ENCODE results near the gene NUDT2.

The NUDT2 gene

DNA sequence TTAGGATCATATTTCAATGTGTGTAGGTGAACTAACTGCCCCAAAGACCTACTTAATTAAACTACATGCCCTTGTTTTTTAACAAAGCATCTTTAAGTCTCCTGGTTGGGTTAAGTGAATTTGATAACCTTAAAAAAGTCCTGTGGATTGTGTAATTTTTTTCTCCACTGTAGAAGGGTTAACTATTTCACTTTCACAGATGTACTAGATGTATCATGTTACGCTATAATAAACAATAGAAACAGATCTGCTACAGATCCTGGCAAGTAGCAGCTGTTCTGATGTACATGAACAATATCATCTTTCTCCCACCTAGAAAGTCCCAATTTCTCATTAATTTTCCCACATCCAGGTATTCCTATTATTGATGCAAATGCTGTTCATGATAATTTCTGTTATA, 19.2 kb upstream of the NUDT2 start:
- Histone ChIP-seq H3K27me3 (ENCODE audit: control insufficient read depth in 1 of 2, insufficient read depth in 1 of 2, low read length in 2 of 2) (no peaks in the 10 kb centered on the region), H3K9me3 (ENCODE audit: control insufficient read depth, low read length) (no peaks in the 10 kb centered on the region), H3K23ac (ENCODE audit: low read length in 2 of 2) (no peak overlapping the region), H2AFZ (ENCODE audit: low read depth, low read length) (no peak overlapping the region), H3K9ac (ENCODE audit: low read length) (no peak overlapping the region), H2BK15ac (ENCODE audit: low read depth, poor library complexity, severe bottlenecking) (no peak overlapping the region), H2BK12ac (ENCODE audit: low read length in 2 of 2) (no peak overlapping the region), H3K79me1 (replicated peaks; ENCODE audit: low read length, poor library complexity, severe bottlenecking) (peaks cover 3% of the 10 kb centered on the region), H4K91ac (ENCODE audit: low read length) (no peak overlapping the region), H2BK120ac (ENCODE audit: low read depth, low read length) (no peak overlapping the region), H2AK5ac (ENCODE audit: low read length, severe bottlenecking) (no peak overlapping the region), H3K36me3 (ENCODE audit: control insufficient read depth in 1 of 2, insufficient read depth in 2 of 2, low read depth in 1 of 2, low read length in 2 of 2) (no peaks in the 10 kb centered on the region), H3K14ac (ENCODE audit: low read length in 2 of 2) (no peak overlapping the region), H3K4me3 (ENCODE audit: insufficient read depth in 1 of 2, low read depth in 1 of 2, low read length in 2 of 2) (no peak overlapping the region), H3K4ac (ENCODE audit: low read depth in 1 of 2, low read length in 2 of 2) (no peak overlapping the region), H3K4me2 (ENCODE audit: low read length, poor library complexity, severe bottlenecking) (no peak overlapping the region), H4K8ac (ENCODE audit: low read length) (no peak overlapping the region), H3K4me1 (ENCODE audit: control insufficient read depth, insufficient read depth, low read depth, low read length) (no peaks in the 10 kb centered on the region), H3K27ac (ENCODE audit: low read length, poor library complexity, severe bottlenecking) (no peak overlapping the region), H3K18ac (ENCODE audit: low read depth in 1 of 2, low read length in 2 of 2) (no peak overlapping the region), H2BK5ac (ENCODE audit: low read depth, low read length, poor library complexity, severe bottlenecking) (no peak overlapping the region)
- WGBS, result 100% methylated on average over 1 of the region's 1 CpG
- DNase-seq, result peak; percentile 10

DNA sequence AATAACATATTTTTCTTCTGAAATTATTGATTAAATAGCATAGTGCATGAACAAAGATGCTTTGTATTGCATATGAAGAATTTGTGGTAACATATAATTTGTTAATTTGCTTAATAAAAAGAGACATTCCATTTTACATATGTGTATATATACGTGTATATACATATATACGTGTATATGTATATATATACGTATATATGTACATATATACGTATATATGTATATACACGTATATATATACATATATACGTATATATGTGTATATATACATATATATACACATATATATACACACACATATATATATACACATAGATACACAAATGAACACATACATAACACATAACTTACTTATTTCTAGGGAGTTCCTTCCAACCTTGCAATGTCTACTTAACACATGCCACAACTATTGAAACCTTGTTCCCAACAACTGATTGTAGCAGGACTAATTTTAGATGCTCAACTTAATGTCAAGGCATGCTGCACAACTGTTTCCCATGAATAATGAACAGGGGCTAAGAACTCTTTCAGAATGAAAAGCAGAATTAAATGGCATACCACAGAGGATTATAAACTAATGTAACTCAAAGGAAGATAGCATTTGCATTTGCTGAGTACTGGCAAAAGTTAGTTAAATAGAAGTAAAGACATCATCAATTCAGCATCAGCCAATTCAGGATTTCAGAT, 17.7 kb upstream of the NUDT2 start:
- Histone ChIP-seq H4K8ac (ENCODE audit: low read length) (no peak overlapping the region), H2AFZ (ENCODE audit: low read depth, low read length) (no peak overlapping the region), H3K18ac (ENCODE audit: low read depth in 1 of 2, low read length in 2 of 2) (no peak overlapping the region), H3K36me3 (ENCODE audit: control insufficient read depth in 1 of 2, insufficient read depth in 2 of 2, low read depth in 1 of 2, low read length in 2 of 2) (no peaks in the 10 kb centered on the region), H3K14ac (ENCODE audit: low read length in 2 of 2) (no peak overlapping the region), H3K4me1 (ENCODE audit: control insufficient read depth, insufficient read depth, low read depth, low read length) (no peaks in the 10 kb centered on the region), H3K27me3 (ENCODE audit: control insufficient read depth in 1 of 2, insufficient read depth in 1 of 2, low read length in 2 of 2) (no peaks in the 10 kb centered on the region), H2BK12ac (ENCODE audit: low read length in 2 of 2) (no peak overlapping the region), H3K4me2 (ENCODE audit: low read length, poor library complexity, severe bottlenecking) (no peak overlapping the region), H2BK15ac (ENCODE audit: low read depth, poor library complexity, severe bottlenecking) (no peak overlapping the region), H3K9me3 (ENCODE audit: control insufficient read depth, low read length) (no peaks in the 10 kb centered on the region), H2AK5ac (ENCODE audit: low read length, severe bottlenecking) (no peak overlapping the region), H3K9ac (ENCODE audit: low read length) (no peak overlapping the region), H4K91ac (ENCODE audit: low read length) (no peak overlapping the region), H3K4ac (ENCODE audit: low read depth in 1 of 2, low read length in 2 of 2) (no peak overlapping the region), H3K79me1 (replicated peaks; ENCODE audit: low read length, poor library complexity, severe bottlenecking) (peaks cover 3% of the 10 kb centered on the region), H3K27ac (ENCODE audit: low read length, poor library complexity, severe bottlenecking) (no peak overlapping the region), H2BK120ac (ENCODE audit: low read depth, low read length) (no peak overlapping the region), H3K23ac (ENCODE audit: low read length in 2 of 2) (no peak overlapping the region), H2BK5ac (ENCODE audit: low read depth, low read length, poor library complexity, severe bottlenecking) (no peak overlapping the region), H3K4me3 (ENCODE audit: insufficient read depth in 1 of 2, low read depth in 1 of 2, low read length in 2 of 2) (no peak overlapping the region)
- DNase-seq, result no peak
- WGBS, result no CpG with 5 or more reads among the region's 6 CpGs

DNA sequence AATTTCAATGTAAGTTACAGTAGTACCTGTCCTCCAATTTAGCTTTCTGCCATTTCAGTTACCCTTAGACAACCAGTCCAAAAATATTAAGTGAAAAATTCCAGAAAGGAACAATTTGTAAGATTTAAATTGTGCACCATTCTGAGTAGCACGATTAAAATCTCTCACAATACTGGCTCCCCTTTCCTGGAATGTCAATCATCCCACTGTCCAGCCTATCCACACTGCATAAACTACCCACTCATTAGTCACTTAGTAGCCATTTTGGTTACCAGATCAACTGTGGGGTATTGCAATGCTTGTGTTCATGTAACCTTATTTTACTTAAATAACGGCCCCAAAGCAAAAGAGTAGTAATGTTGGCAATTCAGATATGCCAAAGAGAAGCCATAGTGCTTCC, 11.9 kb upstream of the NUDT2 start:
- H4K8ac ChIP-seq (ENCODE audit: low read length), result no peak overlapping the region
- H2AFZ ChIP-seq (ENCODE audit: low read depth, low read length), result no peak overlapping the region
- no peak overlapping the region for H3K4me3 ChIP-seq (ENCODE audit: insufficient read depth in 1 of 2, low read depth in 1 of 2, low read length in 2 of 2)
- WGBS, result 92% methylated on average over 2 of the region's 2 CpGs
- no peak overlapping the region for H2BK120ac ChIP-seq (ENCODE audit: low read depth, low read length)
- H3K79me1 ChIP-seq (replicated peaks; ENCODE audit: low read length, poor library complexity, severe bottlenecking), result peaks cover 21% of the 10 kb centered on the region
- no peak overlapping the region for H3K14ac ChIP-seq (ENCODE audit: low read length in 2 of 2)
- H3K4ac ChIP-seq (ENCODE audit: low read depth in 1 of 2, low read length in 2 of 2), result no peak overlapping the region
- H3K9me3 ChIP-seq (ENCODE audit: control insufficient read depth, low read length), result no peaks in the 10 kb centered on the region
- no peak overlapping the region for H4K91ac ChIP-seq (ENCODE audit: low read length)
- no peak overlapping the region for H3K9ac ChIP-seq (ENCODE audit: low read length)
- no peak overlapping the region for H2AK5ac ChIP-seq (ENCODE audit: low read length, severe bottlenecking)
- H2BK12ac ChIP-seq (ENCODE audit: low read length in 2 of 2), result no peak overlapping the region
- no peak overlapping the region for H3K27ac ChIP-seq (ENCODE audit: low read length, poor library complexity, severe bottlenecking)
- H3K36me3 ChIP-seq (ENCODE audit: control insufficient read depth in 1 of 2, insufficient read depth in 2 of 2, low read depth in 1 of 2, low read length in 2 of 2), result peaks cover 0 to 7% of the 10 kb centered on the region in 2 experiments
- H2BK5ac ChIP-seq (ENCODE audit: low read depth, low read length, poor library complexity, severe bottlenecking), result no peak overlapping the region
- DNase-seq, result no peak
- no peak overlapping the region for H2BK15ac ChIP-seq (ENCODE audit: low read depth, poor library complexity, severe bottlenecking)
- H3K18ac ChIP-seq (ENCODE audit: low read depth in 1 of 2, low read length in 2 of 2), result no peak overlapping the region
- H3K4me2 ChIP-seq (ENCODE audit: low read length, poor library complexity, severe bottlenecking), result no peak overlapping the region
- H3K23ac ChIP-seq (ENCODE audit: low read length in 2 of 2), result no peak overlapping the region
- no peaks in the 10 kb centered on the region for H3K4me1 ChIP-seq (ENCODE audit: control insufficient read depth, insufficient read depth, low read depth, low read length)
- no peaks in the 10 kb centered on the region for H3K27me3 ChIP-seq (ENCODE audit: control insufficient read depth in 1 of 2, insufficient read depth in 1 of 2, low read length in 2 of 2)

DNA sequence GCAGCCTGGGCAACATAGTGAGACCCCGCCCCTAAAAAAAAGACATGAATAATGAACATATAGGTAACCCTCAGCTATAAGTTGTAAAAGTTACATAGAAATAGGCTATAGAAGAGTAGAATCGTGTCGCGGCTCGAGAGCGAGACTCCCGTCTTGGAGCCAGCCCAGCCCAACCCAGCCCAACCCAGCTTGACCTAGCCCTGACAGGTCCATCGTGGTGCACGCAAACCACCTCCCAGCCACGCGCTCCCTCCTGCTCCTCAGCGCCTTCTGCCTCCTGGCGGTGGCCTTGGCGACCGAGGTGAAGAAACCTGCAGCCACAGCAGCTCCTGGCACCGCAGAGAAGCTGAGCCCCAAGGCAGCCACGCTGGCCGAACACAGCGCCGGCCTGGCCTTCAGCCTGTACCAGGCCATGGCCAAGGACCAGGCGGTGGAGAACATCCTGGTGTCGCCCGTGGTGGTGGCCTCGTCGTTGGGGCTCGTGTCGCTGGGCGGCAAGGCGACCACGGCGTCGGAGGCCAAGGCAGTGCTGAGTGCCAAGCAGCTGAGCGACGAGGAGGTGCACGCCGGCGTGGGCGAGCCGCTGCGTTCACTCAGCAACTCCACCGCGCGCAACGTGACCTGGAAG, 11.1 kb upstream of the NUDT2 start:
- Histone ChIP-seq H4K8ac (ENCODE audit: low read length) (no peak overlapping the region), H3K79me1 (replicated peaks; ENCODE audit: low read length, poor library complexity, severe bottlenecking) (peaks cover 23% of the 10 kb centered on the region), H2BK120ac (ENCODE audit: low read depth, low read length) (no peak overlapping the region), H3K9ac (ENCODE audit: low read length) (no peak overlapping the region), H3K14ac (ENCODE audit: low read length in 2 of 2) (no peak overlapping the region), H2BK15ac (ENCODE audit: low read depth, poor library complexity, severe bottlenecking) (no peak overlapping the region), H3K27me3 (ENCODE audit: control insufficient read depth in 1 of 2, insufficient read depth in 1 of 2, low read length in 2 of 2) (no peaks in the 10 kb centered on the region), H3K4me2 (ENCODE audit: low read length, poor library complexity, severe bottlenecking) (no peak overlapping the region), H2AK5ac (ENCODE audit: low read length, severe bottlenecking) (no peak overlapping the region), H3K9me3 (ENCODE audit: control insufficient read depth, low read length) (no peaks in the 10 kb centered on the region), H3K4me3 (ENCODE audit: insufficient read depth in 1 of 2, low read depth in 1 of 2, low read length in 2 of 2) (no peak overlapping the region), H3K23ac (ENCODE audit: low read length in 2 of 2) (no peak overlapping the region), H3K18ac (ENCODE audit: low read depth in 1 of 2, low read length in 2 of 2) (no peak overlapping the region), H2BK12ac (ENCODE audit: low read length in 2 of 2) (no peak overlapping the region), H2AFZ (ENCODE audit: low read depth, low read length) (no peak overlapping the region), H3K36me3 (ENCODE audit: control insufficient read depth in 1 of 2, insufficient read depth in 2 of 2, low read depth in 1 of 2, low read length in 2 of 2) (peaks cover 0 to 7% of the 10 kb centered on the region in 2 experiments), H3K27ac (ENCODE audit: low read length, poor library complexity, severe bottlenecking) (no peak overlapping the region), H4K91ac (ENCODE audit: low read length) (no peak overlapping the region), H3K4me1 (ENCODE audit: control insufficient read depth, insufficient read depth, low read depth, low read length) (no peaks in the 10 kb centered on the region), H3K4ac (ENCODE audit: low read depth in 1 of 2, low read length in 2 of 2) (no peak overlapping the region), H2BK5ac (ENCODE audit: low read depth, low read length, poor library complexity, severe bottlenecking) (no peak overlapping the region)
- WGBS, result 95% methylated on average over 43 of the region's 44 CpGs
- DNase-seq, result no peak
